GM12872 (cell line): ENCODE data around the gene SHISA6.

Experiments used
- CTCF ChIP-seq: IDR thresholded peaks from 3 replicates; pipeline ENCODE4 v1.5.1; 2011; ENCODE audit warnings: low read depth, mild to moderate bottlenecking, low read length, moderate library complexity; ENCODE audit not compliant: insufficient read depth

Gene SHISA6

DNA sequence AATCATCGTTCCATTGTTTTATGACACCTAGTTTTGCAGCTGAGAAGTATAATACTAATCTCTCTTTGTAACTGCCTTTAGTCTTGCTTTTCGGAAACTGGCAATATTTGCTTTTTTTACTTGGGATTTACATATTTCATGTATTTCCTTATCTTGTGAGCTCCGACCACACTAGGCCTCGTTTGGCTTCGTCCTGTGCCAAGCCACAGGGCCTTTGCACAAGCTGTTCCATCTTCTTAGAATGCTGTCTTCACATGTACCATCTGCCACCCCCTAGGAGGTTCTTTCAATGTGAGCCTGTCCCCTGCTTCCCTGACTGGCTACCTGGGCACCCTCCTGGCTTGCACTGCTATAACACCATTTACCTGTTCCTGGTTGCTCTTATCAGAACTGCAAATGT lies 77.2 kb downstream of the SHISA6 start:
- no peak for TF ChIP-seq CTCF

- no peak for TF ChIP-seq CTCF
Observed at GRCh38 chr17:11319894-11320293, 78.9 kb downstream of the SHISA6 start.

GRCh38 chr17:11324021-11324420 lies 83.0 kb downstream of the SHISA6 start:
- TF ChIP-seq CTCF: no peak

- TF ChIP-seq CTCF: no peak
Observed at GRCh38 chr17:11324846-11325420, 83.9 kb downstream of the SHISA6 start.

DNA sequence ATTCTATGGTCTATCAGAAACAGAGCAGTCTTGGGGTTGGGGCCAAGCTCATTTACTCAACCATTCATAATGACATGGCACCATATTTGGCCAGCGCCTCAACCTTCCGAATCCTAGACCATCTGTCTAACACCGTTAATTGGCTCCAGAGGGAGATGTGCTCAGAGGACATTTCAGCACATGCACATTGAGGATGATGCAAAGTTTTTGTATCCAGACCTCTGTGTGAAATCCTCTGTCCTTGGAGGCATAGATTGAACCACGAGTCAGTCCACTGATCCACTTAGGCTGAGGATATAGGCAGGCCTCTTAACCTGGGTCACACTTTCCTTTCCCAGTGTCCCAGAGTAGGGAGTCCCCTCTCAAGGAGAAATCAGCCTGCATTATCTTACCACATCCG lies 85.5 kb downstream of the SHISA6 start:
- TF ChIP-seq CTCF: no peak

DNA sequence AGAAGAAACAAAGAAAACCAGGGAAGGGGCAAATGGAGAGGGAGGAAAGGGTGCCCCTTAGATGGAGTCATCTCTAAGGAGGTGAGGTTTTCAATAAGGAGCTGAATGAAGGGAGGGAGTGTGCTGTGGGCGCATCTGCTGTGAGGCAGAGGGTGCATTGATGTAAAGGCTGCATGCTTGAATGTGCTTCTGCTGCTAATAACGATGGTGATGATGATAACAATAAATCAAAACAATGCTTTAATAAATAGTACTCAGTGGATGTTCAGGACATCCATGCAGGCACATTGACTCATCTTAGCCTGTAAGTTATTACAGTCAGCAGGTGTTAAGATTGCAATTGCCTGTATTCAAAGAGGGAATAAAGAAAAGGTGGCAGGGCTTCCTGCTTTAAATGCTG lies 87.8 kb downstream of the SHISA6 start:
- no peak for TF ChIP-seq CTCF

DNA sequence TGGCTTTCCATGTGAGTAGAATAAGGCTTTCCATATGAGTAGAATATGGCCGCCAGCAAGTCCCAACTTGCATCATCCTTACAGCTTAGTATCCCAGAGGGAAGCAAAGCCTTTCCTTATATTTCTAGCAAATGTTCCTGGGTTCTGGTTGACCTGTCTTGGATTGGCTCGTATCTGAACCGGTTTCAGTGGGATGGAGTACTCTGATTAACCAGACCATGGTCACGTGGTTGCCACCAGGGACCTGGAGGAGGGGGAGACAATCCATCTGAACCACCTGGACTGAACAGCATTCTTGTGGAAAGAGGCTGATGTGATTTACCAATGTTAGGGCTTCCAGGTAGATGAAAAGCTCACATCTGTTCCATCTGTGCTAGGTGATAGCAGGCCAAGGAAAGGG lies 89.0 kb downstream of the SHISA6 start:
- no peak for TF ChIP-seq CTCF
